COR-L47 (cell line): ENCODE data around the gene ASIC1.
A peak's percentile ranks its signal among the peaks of the same experiment; 100 is the strongest.
"Not testable (repeated sequence)": the region's sequence is repeated elsewhere in the genome, so short reads cannot be mapped to it uniquely, and the experiment has no call there.

Experiments used
- DNase-seq: peaks from one replicate; lab custom pipeline; 2025; lab: John Stamatoyannopoulos, UW

ASIC1 gene

DNA sequence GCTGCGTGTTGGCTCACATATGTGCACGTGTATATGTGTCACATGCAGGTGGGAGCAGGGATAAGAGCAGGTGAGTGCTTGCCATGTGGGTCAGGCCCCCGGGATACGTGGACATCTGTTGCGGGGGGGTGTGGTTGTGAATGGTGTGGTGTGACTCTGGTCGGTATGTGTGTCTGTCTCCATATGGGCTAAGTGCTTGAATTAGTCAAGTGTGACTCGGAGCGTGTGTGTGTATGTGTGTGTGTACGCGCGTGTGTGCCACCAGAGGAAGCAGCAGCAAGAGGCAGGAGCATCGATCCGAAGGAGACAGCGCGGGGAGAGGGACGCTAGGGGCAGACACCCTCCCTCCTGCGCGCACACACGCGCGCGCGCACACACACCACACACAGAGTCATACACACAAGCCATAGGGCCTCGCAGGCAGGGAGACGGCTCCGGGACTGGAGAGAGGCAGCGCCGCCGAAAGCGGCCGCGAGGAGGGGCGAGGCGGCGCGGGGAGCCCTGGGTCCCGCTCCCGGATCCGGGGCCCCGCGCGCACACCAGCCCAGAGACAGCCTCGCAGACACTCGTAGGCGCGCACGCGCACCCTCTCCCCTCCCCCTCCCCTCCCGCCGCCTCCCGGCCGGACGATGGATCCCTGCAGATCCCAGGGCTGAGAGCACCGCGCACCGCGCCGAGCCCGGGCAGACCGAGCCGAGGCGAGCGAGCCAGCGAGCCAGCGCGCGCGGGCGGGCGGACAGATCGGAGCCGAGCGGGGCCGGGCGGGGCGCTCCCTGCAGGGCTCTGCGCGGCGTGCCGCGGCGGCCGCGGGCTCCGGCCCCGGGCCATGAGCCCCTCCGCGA is at the start of gene ASIC1:
ASIC1 (plus strand) TSS at position 597 of the 842 bp plus-strand sequence. CDS start 1,171 bp downstream, outside the sequence.
- peak; percentile 62 for DNase-seq

DNA sequence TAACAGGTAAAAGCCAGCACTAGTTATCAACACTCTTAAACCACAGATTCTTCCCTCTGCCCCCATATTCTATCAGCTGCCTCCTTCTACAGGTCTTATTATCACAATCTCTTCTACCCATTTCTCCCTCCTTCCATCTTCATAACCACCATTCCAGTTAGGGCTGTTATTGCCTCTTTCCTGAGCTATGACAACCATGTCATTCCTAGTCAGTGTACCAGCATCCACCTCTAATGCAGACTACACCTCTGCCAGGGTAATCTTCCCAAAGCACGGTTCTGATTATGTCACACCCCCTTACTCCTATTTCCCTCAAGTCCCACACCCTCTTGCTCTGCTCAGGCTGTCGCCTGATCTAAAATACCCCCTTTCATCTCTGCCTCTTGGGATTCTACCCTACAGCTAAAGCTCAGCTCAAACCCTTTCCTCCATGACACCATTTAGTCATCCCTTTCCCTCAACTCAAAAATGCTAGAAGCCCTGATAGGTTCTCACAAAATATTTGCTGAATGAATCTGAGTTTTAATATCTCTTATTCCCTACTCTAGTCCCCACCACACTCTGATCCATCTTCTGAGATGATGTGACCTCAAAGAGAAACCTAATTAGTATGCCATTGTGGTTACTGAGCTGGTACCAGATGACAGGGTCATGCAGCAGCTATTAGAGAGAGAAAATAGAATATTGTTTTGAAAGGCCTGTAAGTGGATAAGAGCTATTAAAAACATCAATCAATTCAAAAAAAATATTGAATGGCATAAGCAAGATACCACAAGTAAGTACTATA is 43.8 kb upstream of the ASIC1 start:
- no peak for DNase-seq

DNA sequence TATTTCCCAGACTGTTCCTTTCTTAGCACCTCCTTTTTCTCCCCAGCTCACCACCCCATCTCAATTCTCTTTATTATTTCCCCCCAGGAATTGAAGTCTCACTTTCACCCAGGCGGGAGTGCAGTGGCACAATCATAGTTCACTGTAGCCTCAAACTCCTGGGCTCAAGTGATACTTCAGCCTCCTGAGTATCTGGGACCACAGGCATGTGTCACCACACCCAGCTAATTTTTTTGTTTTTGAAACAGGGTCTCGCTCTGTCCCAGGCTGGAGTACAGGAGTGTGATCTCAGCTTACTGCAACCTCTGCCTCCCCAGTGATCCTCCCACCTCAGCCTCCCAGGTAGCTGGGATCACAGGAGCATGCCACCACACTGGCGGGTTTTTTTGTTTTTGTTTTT is 43.1 kb upstream of the ASIC1 start:
- no peak for DNase-seq

GRCh38 chr12:50016501-50017475 is 40.6 kb upstream of the ASIC1 start:
- DNase-seq: no peak

GRCh38 chr12:50017641-50018040 is 39.8 kb upstream of the ASIC1 start:
- DNase-seq: no peak

- no peak for DNase-seq
Measured at GRCh38 chr12:50018154-50018553, 39.2 kb upstream of the ASIC1 start.

DNA sequence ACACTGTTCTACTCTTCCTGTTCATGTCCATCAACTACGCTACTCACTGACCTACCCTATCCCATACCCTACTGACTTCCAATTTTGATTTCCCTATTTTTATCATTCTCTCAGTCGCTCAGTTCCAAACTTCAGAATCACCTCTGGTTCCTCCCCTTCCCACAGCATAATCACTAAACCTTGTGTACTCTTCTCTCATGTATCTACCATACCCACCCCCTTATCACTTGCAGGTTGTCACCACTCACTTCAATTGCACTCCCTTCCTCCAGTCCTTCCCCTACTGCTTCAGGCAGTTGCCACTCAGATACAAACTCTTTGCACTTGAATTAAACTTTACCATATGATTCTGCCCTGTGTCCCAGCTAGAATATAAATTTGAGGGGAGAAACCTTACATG is 38.4 kb upstream of the ASIC1 start:
- no peak for DNase-seq

DNA sequence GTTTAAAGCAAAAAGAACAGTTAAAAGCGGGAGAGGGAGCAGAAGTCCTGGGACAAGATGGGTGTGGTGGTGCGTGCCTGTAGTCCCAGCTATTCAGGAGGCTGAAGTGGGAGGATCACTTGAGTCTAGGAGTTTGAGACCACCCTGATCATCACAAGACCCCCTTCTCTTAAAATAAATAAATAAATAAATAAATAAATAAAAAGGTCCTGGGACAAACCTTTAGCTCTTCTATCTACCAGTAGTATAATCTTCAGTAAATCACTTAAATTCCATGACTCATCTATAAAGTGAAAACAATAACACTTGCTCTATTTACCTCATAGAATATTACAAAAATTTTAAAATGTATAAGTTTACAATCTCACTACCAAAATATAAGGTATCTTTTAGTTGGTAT is 37.9 kb upstream of the ASIC1 start:
- no peak for DNase-seq

DNA sequence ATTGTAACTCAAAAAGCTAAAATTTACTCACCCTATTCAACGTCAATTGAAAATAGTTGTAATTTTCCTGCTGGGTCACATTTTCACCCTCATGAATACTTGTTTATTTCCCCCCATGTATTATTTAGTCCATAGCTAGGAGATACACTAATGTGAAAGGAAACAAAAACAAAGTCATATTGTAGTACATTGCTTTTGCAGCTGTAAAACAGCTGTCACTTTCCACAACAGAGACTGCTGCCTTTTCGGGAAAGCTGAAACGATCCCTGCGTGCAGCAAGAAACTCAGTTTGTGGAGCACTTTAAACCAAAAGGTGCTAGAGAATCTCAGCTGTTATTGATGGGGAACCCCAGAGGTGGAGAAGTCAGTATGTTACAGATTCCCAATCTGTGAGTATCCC is 36.4 kb upstream of the ASIC1 start:
- DNase-seq: no peak

DNA sequence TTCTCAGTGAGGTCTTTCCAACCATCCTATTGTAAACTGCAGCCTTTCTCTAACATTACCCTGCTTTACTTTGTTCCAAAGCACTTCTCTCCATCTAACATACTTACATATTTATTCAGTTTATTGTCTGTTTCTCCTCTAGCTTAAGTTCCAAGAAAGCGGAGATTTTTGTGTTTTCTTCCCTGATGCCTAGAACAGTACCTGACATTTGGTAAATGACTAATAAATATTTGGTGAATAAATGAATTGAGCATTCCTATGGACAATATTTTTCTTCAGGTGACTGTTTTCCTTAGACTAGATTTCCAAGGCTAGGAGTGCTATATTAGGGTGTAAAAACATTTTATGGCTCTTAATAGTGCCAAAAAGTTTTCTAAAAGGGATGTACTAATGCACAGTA is 34.5 kb upstream of the ASIC1 start:
- no peak for DNase-seq

DNA sequence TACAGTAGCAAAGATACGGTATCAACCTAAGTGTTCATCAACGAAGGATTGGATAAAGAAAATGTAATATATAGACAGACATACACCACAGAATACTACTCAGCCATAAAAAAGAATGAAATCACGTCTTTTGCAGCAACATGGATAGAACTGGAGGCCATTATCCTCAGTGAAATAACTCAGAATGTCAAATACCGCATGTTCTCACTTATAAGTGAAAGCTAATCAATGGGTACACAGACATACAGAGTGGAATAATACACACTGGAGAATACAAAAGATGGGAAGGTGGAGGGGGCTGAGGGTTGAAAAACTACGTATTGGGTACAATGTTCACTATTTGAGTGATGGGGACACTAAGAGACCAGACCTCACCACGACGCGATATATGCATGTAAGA is 33.2 kb upstream of the ASIC1 start:
- no peak for DNase-seq

GRCh38 chr12:50024805-50025186 is 32.6 kb upstream of the ASIC1 start:
- DNase-seq: no peak

GRCh38 chr12:50025187-50026059 is 32.0 kb upstream of the ASIC1 start, which contains the start of gene RACGAP1:
TSS of gene RACGAP1 (minus strand) at chr12:50025494. CDS start at chr12:50016715, 8,779 bp downstream.
- DNase-seq: peak; percentile 99

DNA sequence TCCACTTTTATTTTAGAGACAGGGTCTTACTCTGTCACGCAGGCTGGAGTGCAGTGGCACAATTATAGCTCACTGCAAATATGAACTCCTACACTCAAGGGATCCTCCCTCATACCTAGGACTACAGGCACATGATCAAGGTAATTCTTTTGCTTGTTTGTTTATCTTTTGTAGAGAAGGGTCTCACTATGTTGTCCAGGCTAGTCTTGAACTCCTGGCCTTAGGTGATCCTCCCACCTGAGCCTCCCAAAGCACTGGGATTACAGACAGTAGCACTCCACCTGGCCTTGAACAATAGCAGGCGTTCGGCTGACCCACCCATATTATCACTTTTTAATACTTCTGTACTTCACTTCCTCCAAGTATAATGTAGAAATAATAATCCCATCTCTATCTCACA is 30.7 kb upstream of the ASIC1 start:
- no peak for DNase-seq

DNA sequence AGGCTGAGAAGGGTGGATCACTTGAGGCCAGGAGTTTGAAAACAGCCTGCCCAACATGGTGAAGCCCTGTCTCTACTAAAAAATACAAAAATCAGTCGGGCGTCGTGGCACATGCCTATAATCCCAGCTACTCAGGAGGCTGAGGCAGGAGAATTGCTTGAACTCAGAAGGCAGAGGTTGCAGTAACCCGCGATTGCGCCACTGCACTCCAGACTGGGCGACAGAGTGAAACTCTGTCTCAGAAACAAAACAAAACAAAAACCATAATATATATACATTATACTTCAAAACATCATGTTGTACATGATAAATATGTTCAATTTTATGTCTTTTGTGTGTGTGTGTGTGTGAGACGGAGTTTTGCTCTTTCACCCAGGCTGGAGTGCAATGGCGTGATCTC is 26.9 kb upstream of the ASIC1 start:
- DNase-seq: not testable (repeated sequence)

GRCh38 chr12:50032515-50032853 is 24.9 kb upstream of the ASIC1 start:
- no peak for DNase-seq

- DNase-seq: no peak
Measured at GRCh38 chr12:50032854-50033581, 24.4 kb upstream of the ASIC1 start.

DNA sequence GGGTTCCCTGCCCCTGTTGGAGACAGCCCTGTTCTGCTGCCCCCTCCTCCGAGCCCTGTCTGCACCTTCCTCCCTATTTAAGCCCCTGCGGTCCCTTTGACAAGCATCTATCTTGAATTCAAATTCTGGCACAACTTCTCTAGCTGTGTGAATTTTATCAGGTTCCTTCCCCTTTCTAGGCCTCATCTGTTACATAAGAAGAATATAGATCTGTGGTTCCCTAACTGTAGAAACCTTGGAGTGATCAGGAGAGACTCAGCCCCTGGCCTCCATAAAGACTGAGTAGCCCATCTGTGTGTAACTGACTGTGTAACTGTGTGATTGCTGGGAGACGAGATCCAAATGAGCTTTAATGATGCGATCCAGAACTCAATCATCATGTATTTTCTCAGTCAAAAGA is 19.1 kb upstream of the ASIC1 start:
- DNase-seq: no peak

- peak; percentile 78 for DNase-seq
Measured at GRCh38 chr12:50039151-50039835, 18.1 kb upstream of the ASIC1 start.

GRCh38 chr12:50040657-50041056 is 16.7 kb upstream of the ASIC1 start:
- DNase-seq: no peak
